SK-N-SH treated with all-trans-retinoic acid at 6 μM for 48 hours (cell line): Measurements from ENCODE around the gene LRRC2.

Experiments
- ATAC-seq: fragments of 200-7000 bp; cut with Tn5 transposase; 3 replicates; pipeline ENCODE4 v1.9.1; 2020; ENCODE audit warnings: mild to moderate bottlenecking, moderate library complexity
- ARNTL ChIP-seq: fragments of 450-650 bp; formaldehyde crosslinking; IDR thresholded peaks from 2 replicates; pipeline ENCODE4 v1.5.0; 2020; ENCODE audit warnings: low read depth, mild to moderate bottlenecking, moderate library complexity, borderline replicate concordance
- BACH2 ChIP-seq: fragments of 250-450 bp; sonication (Bioruptor Pico); IDR thresholded peaks from 2 replicates; pipeline ENCODE4 v1.9.0; 2021; ENCODE audit warnings: mild to moderate bottlenecking, borderline replicate concordance
- CSDC2 ChIP-seq: fragments of 250-450 bp; sonication (Bioruptor Pico); IDR thresholded peaks from 2 replicates; pipeline ENCODE4 v1.5.0; 2020; ENCODE audit warnings: mild to moderate bottlenecking, moderate library complexity
- ESRRG ChIP-seq: fragments of 250-450 bp; sonication (Bioruptor Pico); IDR thresholded peaks from 2 replicates; pipeline ENCODE4 v1.6.1; 2021; ENCODE audit warnings: mild to moderate bottlenecking
- GLIS3 ChIP-seq: fragments of 250-450 bp; sonication (Bioruptor Pico); IDR thresholded peaks from 2 replicates; pipeline ENCODE4 v1.5.0; 2020; ENCODE audit warnings: mild to moderate bottlenecking, moderate library complexity
- ISL1 ChIP-seq: fragments of 250-450 bp; sonication (Bioruptor Pico); IDR thresholded peaks from 2 replicates; pipeline ENCODE4 v2.1.2; 2022; ENCODE audit warnings: mild to moderate bottlenecking, moderate library complexity
- OSR1 ChIP-seq: fragments of 250-450 bp; sonication (Bioruptor Pico); IDR thresholded peaks from 2 replicates; pipeline ENCODE4 v1.8.0; 2022; ENCODE audit warnings: moderate library complexity, mild to moderate bottlenecking, inconsistent platforms
- RARB ChIP-seq: fragments of 250-450 bp; sonication (Bioruptor Pico); IDR thresholded peaks from 2 replicates; pipeline ENCODE4 v1.8.0; 2021; ENCODE audit warnings: mild to moderate bottlenecking, moderate library complexity
- SNAI2 ChIP-seq: fragments of 250-450 bp; sonication (Bioruptor Pico); IDR thresholded peaks from 2 replicates; pipeline ENCODE4 v1.5.0; 2020; ENCODE audit warnings: mild to moderate bottlenecking, moderate library complexity
- TCF4 ChIP-seq: fragments of 250-450 bp; sonication (Bioruptor Pico); IDR thresholded peaks from 2 replicates; pipeline ENCODE4 v1.8.0; 2021; ENCODE audit warnings: mild to moderate bottlenecking, moderate library complexity, borderline replicate concordance
- TOX ChIP-seq: fragments of 250-450 bp; sonication (Bioruptor Pico); IDR thresholded peaks from 2 replicates; pipeline ENCODE4 v1.8.0; 2021; ENCODE audit warnings: mild to moderate bottlenecking, moderate library complexity, borderline replicate concordance
- ZC3H10 ChIP-seq: fragments of 250-450 bp; sonication (Bioruptor Pico); IDR thresholded peaks from 2 replicates; pipeline ENCODE4 v1.5.1; 2021; ENCODE audit warnings: mild to moderate bottlenecking, moderate library complexity
- ZFP3 ChIP-seq: fragments of 250-450 bp; sonication (Bioruptor Pico); IDR thresholded peaks from 2 replicates; pipeline ENCODE4 v1.5.0; 2020; ENCODE audit warnings: mild to moderate bottlenecking, moderate library complexity
- ZFP30 ChIP-seq: fragments of 450-650 bp; formaldehyde crosslinking; IDR thresholded peaks from 2 replicates; pipeline ENCODE4 v1.5.0; 2022; ENCODE audit warnings: mild to moderate bottlenecking, moderate library complexity
- ZNF565 ChIP-seq: fragments of 450-650 bp; formaldehyde crosslinking; conservative IDR thresholded peaks from 2 replicates; pipeline ENCODE4 v1.5.0; 2020; ENCODE audit warnings: low read depth, mild to moderate bottlenecking, moderate library complexity
- ZNF70 ChIP-seq: fragments of 450-650 bp; formaldehyde crosslinking; IDR thresholded peaks from 2 replicates; pipeline ENCODE4 v1.5.0; 2020; ENCODE audit warnings: mild to moderate bottlenecking, moderate library complexity
- ZNF8 ChIP-seq: fragments of 450-650 bp; formaldehyde crosslinking; IDR thresholded peaks from 2 replicates; pipeline ENCODE4 v1.5.0; 2020; ENCODE audit warnings: mild to moderate bottlenecking, moderate library complexity
- TF ChIP-seq, protein P1 (sequence below): fragments of 250-450 bp; sonication (Bioruptor Pico); IDR thresholded peaks from 2 replicates; pipeline ENCODE4 v1.5.0; 2020; ENCODE audit warnings: mild to moderate bottlenecking, moderate library complexity
- TF ChIP-seq, protein P2 (sequence below): fragments of 250-450 bp; sonication (Bioruptor Pico); IDR thresholded peaks from 2 replicates; pipeline ENCODE4 v1.5.1; 2020; ENCODE audit warnings: low read depth, mild to moderate bottlenecking, moderate library complexity
- TF ChIP-seq, protein P3 (sequence below): fragments of 250-450 bp; sonication (Bioruptor Pico); IDR thresholded peaks from 2 replicates; pipeline ENCODE4 v1.8.0; 2021; ENCODE audit warnings: low read depth, mild to moderate bottlenecking, moderate library complexity, borderline replicate concordance
- TF ChIP-seq, protein P4 (sequence below): fragments of 250-450 bp; sonication (Bioruptor Pico); IDR thresholded peaks from 2 replicates; pipeline ENCODE4 v1.8.0; 2020; ENCODE audit warnings: mild to moderate bottlenecking, moderate library complexity, borderline replicate concordance

Gene LRRC2

DNA sequence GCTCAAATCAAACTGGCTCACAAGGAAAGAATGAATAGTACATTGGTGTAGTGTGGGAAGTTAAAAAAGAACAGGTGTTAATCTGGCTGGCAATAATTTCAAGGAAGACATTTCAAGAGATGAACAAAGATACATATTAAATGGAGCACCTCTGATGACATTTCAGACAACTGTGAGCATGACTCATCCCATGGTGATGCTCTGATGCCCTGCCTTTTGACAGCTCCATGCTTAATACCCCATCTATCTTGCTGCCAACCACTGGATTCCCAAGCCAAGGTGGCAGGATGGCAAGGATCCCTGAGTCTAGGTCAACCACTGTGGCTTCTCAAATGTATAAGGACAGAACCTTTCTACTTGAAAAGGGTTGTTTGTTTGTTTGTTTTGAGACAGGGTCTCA lies 29.3 kb downstream of the LRRC2 start:
- ATAC-seq = no peak
- TF ChIP-seq ZFP3 (CRISPR knock-in tag) (no peak), ZC3H10 (no peak), RARB (no peak), ESRRG (CRISPR knock-in tag) (no peak), ZFP30 (CRISPR knock-in tag) (no peak), ARNTL (CRISPR knock-in tag) (no peak), ZNF8 (CRISPR knock-in tag) (no peak)
- TF ChIP-seq, protein P1, sequence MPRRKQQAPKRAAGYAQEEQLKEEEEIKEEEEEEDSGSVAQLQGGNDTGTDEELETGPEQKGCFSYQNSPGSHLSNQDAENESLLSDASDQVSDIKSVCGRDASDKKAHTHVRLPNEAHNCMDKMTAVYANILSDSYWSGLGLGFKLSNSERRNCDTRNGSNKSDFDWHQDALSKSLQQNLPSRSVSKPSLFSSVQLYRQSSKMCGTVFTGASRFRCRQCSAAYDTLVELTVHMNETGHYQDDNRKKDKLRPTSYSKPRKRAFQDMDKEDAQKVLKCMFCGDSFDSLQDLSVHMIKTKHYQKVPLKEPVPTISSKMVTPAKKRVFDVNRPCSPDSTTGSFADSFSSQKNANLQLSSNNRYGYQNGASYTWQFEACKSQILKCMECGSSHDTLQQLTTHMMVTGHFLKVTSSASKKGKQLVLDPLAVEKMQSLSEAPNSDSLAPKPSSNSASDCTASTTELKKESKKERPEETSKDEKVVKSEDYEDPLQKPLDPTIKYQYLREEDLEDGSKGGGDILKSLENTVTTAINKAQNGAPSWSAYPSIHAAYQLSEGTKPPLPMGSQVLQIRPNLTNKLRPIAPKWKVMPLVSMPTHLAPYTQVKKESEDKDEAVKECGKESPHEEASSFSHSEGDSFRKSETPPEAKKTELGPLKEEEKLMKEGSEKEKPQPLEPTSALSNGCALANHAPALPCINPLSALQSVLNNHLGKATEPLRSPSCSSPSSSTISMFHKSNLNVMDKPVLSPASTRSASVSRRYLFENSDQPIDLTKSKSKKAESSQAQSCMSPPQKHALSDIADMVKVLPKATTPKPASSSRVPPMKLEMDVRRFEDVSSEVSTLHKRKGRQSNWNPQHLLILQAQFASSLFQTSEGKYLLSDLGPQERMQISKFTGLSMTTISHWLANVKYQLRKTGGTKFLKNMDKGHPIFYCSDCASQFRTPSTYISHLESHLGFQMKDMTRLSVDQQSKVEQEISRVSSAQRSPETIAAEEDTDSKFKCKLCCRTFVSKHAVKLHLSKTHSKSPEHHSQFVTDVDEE = no peak

DNA sequence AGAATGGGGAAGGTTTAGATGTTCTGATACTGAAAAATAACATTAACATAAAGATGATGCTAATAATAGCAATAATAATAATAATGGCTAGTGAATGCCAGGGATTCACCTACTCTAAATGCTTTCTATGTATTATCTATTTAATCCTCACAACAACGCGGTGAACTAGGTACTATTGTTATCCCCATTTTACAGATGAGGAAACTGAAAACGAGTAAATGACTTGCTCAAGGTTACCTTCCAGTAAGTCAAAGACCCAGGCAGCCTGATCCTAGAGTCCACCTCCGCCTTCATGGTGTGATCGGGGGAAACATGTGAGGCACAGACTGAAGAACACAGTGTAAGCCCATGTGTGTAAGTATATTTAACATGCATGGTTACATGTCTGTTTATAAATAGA lies 30.4 kb downstream of the LRRC2 start:
- ATAC-seq = no peak
- TF ChIP-seq, protein P1 = no peak
- TF ChIP-seq ZNF565 = no peak
- TF ChIP-seq BACH2 (CRISPR knock-in tag) = no peak
- no peak for TF ChIP-seq OSR1 (CRISPR knock-in tag)
- TF ChIP-seq ZC3H10 = no peak
- no peak for TF ChIP-seq RARB
- no peak for TF ChIP-seq ZNF8 (CRISPR knock-in tag)
- TF ChIP-seq ISL1 (CRISPR knock-in tag) = no peak
- TF ChIP-seq ZNF70 (CRISPR knock-in tag) = no peak
- TF ChIP-seq GLIS3 (CRISPR knock-in tag) = no peak
- TF ChIP-seq CSDC2 = no peak
- TF ChIP-seq ZFP3 (CRISPR knock-in tag) = no peak
- TF ChIP-seq SNAI2 = no peak
- no peak for TF ChIP-seq TOX
- no peak for TF ChIP-seq ESRRG (CRISPR knock-in tag)
- no peak for TF ChIP-seq ARNTL (CRISPR knock-in tag)
- TF ChIP-seq TCF4 (CRISPR knock-in tag) = no peak
- TF ChIP-seq, protein P2, sequence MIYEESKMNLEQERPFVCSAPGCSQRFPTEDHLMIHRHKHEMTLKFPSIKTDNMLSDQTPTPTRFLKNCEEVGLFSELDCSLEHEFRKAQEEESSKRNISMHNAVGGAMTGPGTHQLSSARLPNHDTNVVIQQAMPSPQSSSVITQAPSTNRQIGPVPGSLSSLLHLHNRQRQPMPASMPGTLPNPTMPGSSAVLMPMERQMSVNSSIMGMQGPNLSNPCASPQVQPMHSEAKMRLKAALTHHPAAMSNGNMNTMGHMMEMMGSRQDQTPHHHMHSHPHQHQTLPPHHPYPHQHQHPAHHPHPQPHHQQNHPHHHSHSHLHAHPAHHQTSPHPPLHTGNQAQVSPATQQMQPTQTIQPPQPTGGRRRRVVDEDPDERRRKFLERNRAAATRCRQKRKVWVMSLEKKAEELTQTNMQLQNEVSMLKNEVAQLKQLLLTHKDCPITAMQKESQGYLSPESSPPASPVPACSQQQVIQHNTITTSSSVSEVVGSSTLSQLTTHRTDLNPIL (CRISPR knock-in tag) = no peak
- TF ChIP-seq, protein P3, sequence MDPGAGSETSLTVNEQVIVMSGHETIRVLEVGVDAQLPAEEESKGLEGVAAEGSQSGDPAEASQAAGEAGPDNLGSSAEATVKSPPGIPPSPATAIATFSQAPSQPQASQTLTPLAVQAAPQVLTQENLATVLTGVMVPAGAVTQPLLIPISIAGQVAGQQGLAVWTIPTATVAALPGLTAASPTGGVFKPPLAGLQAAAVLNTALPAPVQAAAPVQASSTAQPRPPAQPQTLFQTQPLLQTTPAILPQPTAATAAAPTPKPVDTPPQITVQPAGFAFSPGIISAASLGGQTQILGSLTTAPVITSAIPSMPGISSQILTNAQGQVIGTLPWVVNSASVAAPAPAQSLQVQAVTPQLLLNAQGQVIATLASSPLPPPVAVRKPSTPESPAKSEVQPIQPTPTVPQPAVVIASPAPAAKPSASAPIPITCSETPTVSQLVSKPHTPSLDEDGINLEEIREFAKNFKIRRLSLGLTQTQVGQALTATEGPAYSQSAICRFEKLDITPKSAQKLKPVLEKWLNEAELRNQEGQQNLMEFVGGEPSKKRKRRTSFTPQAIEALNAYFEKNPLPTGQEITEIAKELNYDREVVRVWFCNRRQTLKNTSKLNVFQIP = no peak

DNA sequence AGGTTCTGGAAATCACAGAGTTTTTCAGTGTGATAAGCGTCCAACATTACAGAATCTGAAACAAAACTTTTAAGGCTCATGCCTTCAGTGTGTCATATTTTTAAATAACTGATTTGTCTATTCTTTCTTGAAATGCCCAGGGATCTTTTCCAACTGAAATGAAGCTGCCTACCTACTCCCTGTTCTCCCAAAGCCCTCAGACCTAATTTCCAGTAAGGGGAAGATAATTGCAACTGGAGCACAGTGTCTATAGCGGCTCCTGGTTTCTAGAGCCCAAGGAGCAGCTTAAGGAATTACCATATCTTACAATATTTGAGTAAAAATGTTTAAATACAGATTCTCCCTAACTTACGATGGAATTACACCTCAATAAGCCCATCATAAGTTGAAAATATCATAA lies 33.0 kb downstream of the LRRC2 start:
- no peak for ATAC-seq
- no peak for TF ChIP-seq ZFP30 (CRISPR knock-in tag)
- TF ChIP-seq, protein P1 = no peak
- TF ChIP-seq TOX = no peak
- TF ChIP-seq ZFP3 (CRISPR knock-in tag) = no peak
- no peak for TF ChIP-seq SNAI2
- TF ChIP-seq, protein P4, sequence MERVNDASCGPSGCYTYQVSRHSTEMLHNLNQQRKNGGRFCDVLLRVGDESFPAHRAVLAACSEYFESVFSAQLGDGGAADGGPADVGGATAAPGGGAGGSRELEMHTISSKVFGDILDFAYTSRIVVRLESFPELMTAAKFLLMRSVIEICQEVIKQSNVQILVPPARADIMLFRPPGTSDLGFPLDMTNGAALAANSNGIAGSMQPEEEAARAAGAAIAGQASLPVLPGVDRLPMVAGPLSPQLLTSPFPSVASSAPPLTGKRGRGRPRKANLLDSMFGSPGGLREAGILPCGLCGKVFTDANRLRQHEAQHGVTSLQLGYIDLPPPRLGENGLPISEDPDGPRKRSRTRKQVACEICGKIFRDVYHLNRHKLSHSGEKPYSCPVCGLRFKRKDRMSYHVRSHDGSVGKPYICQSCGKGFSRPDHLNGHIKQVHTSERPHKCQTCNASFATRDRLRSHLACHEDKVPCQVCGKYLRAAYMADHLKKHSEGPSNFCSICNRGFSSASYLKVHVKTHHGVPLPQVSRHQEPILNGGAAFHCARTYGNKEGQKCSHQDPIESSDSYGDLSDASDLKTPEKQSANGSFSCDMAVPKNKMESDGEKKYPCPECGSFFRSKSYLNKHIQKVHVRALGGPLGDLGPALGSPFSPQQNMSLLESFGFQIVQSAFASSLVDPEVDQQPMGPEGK (CRISPR knock-in tag) = no peak
- no peak for TF ChIP-seq OSR1 (CRISPR knock-in tag)
- TF ChIP-seq ZNF8 (CRISPR knock-in tag) = no peak
- TF ChIP-seq, protein P3 = no peak
- no peak for TF ChIP-seq RARB
- no peak for TF ChIP-seq ZNF565
- TF ChIP-seq, protein P2 (CRISPR knock-in tag) = no peak
- TF ChIP-seq GLIS3 (CRISPR knock-in tag) = no peak
